Epithelial cell of esophagus (primary cell): ENCODE measurements around the gene CACNG5.

Source experiments
- DNase-seq: peaks from one replicate; pipeline ENCODE4 v3.0.0; 2010; ENCODE audit warnings: low read depth
- H3K4me3 ChIP-seq: 2 replicates; pipeline ENCODE4 v1.5.1; 2011; ENCODE audit warnings: mild to moderate bottlenecking, low read length, control low read depth
- TF ChIP-seq, protein P1 (sequence below): IDR thresholded peaks from 2 replicates; pipeline ENCODE4 v1.5.1; 2011; ENCODE audit warnings: low read depth, mild to moderate bottlenecking, low read length, control low read depth, inconsistent platforms; ENCODE audit not compliant: insufficient read depth; ENCODE audit errors: missing control alignments

Gene CACNG5

DNA sequence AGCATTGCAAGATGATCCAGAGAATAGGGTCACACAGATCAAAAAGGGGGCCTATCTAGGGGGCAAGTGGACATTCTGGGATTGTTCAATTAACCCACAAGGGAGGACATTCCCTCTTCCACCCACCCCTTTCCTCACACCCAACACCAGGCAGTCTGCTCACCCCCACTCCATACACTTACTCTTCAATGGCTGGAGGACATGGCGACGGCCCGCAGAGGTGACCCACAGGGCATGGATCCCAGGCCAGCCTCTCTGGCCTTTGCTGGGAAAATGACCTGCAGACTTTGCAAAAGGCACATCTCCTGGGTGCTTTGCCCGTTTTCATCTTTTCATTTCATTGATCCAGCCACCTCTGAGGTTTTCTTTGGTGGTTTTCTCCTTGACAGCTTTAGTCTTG, 1.7 kb upstream of the CACNG5 start:
- TF ChIP-seq, protein P1, sequence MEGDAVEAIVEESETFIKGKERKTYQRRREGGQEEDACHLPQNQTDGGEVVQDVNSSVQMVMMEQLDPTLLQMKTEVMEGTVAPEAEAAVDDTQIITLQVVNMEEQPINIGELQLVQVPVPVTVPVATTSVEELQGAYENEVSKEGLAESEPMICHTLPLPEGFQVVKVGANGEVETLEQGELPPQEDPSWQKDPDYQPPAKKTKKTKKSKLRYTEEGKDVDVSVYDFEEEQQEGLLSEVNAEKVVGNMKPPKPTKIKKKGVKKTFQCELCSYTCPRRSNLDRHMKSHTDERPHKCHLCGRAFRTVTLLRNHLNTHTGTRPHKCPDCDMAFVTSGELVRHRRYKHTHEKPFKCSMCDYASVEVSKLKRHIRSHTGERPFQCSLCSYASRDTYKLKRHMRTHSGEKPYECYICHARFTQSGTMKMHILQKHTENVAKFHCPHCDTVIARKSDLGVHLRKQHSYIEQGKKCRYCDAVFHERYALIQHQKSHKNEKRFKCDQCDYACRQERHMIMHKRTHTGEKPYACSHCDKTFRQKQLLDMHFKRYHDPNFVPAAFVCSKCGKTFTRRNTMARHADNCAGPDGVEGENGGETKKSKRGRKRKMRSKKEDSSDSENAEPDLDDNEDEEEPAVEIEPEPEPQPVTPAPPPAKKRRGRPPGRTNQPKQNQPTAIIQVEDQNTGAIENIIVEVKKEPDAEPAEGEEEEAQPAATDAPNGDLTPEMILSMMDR: no peak
- H3K4me3 ChIP-seq: no peak overlapping the region
- no peak for DNase-seq

DNA sequence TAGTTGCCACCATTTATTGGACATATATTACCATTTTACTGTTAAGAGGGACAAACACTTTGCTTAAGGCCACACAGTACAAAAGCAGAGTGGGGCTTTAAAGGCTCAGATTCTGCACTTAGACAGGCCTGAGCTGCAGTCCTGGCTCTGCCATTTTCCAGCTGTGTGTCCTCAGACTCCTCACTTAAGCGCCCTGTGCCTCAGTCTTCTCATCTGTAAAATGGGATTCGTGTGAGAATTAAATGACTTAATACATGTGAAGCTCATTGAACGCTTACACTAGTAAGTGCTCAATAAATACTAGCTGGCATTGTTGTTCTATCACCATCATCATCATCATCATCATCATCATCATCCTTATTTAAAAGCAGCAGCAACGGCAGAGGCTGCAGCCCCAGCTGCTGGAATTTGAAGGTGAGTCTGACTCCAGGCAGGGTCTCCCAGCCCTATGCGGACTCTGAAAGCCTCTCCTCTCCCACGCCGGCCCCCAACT, 445 bp upstream of the CACNG5 start:
- no peak for DNase-seq
- H3K4me3 ChIP-seq: no peak overlapping the region
- TF ChIP-seq, protein P1: no peak

DNA sequence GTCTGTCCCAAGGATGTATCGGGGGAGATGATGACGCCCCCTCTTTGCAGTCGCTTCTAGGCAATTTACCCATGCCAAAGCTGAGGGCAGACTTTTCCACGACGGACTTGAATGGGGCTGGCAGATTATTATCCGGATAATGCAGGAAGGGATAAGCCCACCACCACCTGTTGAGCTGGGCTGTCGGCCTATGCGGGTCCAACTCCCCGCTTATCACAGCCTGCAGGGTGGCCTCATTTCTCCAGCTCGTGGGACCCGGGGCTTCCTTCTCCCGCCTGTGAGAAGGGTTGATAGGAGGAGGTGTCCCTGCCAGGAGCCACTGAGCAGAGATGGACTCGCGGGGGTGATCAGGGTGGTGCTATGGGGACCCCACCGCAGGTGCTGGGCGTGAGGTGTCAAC, 559 bp downstream of the CACNG5 start:
- no peak for DNase-seq
- H3K4me3 ChIP-seq: no peak overlapping the region
- TF ChIP-seq, protein P1: no peak

DNA sequence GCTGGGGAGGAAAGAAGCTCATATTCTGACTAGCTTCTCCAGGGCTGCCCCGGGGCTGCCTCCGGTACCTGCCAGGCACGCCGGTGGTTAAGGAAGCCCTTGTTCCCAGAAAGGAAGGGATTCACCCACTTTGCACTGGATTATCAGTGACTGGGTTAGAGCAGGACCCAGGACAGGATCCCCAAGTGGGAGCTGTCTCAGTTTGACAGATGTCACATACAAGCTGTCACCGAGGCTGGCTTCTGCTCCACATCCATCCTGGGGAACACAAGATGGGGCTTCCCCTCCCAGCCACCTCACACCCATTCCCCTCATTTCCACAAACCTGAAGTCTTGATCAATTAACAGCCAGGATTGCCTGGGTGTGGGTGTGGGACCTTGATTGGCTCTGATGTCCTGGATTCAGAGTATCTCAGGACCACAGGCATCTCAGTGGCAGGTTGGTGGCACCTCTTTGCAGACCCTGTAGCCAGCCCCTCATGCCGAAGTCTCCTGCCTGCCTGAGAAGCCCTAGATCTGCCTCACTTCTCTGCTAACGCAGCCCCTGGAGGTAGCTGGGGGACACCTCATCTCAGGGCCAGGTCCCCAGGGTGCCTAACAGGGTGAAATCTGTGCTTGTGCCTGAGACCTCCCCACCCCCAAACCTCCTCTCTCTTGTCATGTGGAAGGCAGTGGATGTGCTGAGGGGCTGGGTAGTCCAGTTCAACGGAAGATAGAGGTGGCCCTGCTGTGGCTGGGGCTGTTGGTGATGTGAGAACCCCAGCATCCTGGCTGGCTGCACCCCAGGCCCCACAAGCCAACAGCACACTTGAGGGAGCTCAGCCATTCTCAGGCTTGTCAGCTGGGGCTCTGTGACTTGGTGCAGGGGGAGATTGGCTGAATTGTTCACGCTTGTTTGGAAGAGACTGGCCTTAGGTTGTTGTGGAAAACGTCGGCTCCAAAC, 1.4 kb downstream of the CACNG5 start:
- no peak for DNase-seq
- no peak overlapping the region for H3K4me3 ChIP-seq
- TF ChIP-seq, protein P1: no peak

DNA sequence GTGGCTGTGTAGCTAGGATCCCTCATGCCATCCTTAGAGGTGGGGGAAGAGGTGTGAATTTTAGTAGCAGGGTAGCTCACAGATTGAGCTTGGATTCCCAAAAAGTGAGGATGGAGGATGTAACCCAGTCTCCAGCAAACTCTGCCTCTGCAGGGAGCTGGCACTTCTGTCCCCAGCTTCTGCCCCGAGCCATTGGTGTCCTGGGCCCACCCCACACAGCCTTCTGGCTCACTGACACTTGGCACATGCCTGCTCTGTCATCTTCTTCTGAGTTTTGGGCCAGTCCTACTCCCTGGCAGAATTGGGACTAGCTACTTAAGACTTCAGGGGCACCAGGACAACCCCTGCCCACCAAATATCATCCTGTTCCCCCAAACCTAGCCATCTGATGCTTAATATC, 2.3 kb downstream of the CACNG5 start:
- TF ChIP-seq, protein P1: no peak
- no peak overlapping the region for H3K4me3 ChIP-seq
- DNase-seq: no peak

DNA sequence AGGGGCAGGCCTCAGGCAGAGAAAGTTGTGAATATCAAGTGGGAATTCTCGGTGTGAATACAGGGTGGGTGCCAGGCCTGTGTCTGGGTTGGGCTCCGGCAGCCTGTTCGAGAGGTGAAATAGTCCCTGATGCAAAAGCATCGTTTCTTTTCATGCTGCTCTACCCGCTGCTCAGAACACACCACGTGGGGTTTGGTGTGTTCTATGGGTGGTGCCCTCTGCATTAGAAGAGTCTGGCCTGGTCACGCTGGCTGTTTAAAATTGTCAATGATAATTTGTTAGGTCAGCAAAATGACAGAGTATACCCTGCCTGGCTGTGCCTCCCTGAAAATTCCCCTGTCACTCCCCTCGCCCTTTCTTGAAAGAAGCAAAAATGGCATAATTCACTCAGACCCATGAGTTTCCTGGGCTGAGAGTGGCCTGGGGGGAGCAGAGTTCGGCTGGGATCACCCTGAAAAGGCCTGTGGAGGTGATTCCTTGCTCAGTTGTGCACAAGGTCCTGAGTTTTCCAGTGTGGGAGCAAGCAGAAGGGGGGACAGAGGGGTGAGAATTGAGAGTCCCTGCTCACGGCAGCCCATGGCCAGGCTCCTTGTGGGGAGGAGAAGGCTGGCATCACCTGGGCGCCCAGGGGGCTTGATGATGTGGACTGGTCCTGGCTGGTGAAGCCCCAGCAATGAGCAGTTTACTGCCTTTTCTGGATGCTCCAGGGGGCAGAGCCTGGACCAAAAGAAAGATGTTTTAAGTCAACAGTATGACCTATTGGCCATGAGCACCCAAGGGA, 3.2 kb downstream of the CACNG5 start:
- H3K4me3 ChIP-seq: no peak overlapping the region
- TF ChIP-seq, protein P1: no peak
- DNase-seq: no peak
